ENCODE measurements around the gene EFCAB8.

EFCAB8 gene

DNA sequence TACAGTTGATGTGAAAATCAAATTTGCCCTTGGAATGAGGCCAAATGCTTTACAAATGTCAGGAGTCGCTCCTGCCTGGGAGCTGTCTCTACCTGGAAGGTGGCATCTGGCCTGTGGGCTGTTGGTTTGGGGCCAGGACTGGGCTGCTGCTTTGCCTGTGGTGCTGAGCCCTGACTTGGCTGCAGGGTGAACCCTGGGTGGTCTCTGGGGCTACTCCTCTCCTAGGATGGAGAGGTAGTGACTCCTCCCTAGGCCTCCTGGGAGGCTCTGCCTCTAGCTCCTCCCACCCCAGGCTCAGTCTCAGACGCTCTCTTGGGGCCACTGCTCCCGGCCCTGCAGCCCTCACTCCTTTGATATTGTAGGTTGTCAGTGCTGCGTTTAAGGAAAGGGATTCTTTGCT lies 47.5 kb downstream of the EFCAB8 start:
- no peaks in the 10 kb centered on the region for H3K36me3 ChIP-seq (ENCODE audit: control insufficient read depth, insufficient read depth, low read length)
- H3K4me3 ChIP-seq (ENCODE audit: low read depth, low read length): no peak overlapping the region
- no peaks in the 10 kb centered on the region for H3K9me3 ChIP-seq (ENCODE audit: control insufficient read depth, insufficient read depth, low read length)
- H3K9ac ChIP-seq (ENCODE audit: low read depth, low read length): no peak overlapping the region
- H3K4me1 ChIP-seq (ENCODE audit: control insufficient read depth, insufficient read depth, low read length): no peaks in the 10 kb centered on the region
- no peaks in the 10 kb centered on the region for H3K27me3 ChIP-seq (ENCODE audit: control insufficient read depth, insufficient read depth, low read length)

DNA sequence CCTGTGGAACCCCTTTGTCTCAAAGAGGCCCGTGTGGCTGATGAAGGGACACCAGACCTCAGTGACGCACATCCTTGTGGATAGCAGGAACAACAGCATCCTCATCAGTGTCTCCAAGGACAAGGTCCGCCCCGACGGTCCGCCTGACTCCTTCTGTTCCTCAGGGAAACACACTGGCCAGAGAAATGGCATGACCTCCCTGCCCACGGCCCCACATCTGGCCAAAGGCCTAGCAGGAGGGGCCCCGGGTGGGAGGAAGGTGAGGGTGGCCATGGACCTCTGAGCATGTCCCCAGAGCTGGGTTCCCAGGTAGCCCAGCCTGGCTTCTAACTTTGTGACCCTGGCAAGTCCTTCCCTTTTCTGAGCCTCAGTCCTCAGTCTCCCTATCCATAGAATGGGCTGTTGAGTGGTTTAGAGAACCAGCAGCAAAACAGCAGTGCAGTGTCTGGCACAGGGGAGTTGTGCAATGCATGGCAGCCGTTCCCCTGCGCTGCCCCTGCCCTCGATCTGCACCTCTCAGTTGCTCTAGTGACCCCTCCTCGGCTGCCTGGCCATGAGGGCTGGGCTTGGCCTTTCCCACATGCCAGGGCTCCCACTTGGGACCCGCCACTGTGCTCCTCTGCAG lies 48.3 kb downstream of the EFCAB8 start:
- Histone ChIP-seq H3K27me3 (ENCODE audit: control insufficient read depth, insufficient read depth, low read length) (no peaks in the 10 kb centered on the region), H3K4me1 (ENCODE audit: control insufficient read depth, insufficient read depth, low read length) (no peaks in the 10 kb centered on the region), H3K36me3 (ENCODE audit: control insufficient read depth, insufficient read depth, low read length) (no peaks in the 10 kb centered on the region), H3K4me3 (ENCODE audit: low read depth, low read length) (no peak overlapping the region), H3K9ac (ENCODE audit: low read depth, low read length) (no peak overlapping the region), H3K9me3 (ENCODE audit: control insufficient read depth, insufficient read depth, low read length) (no peaks in the 10 kb centered on the region)

DNA sequence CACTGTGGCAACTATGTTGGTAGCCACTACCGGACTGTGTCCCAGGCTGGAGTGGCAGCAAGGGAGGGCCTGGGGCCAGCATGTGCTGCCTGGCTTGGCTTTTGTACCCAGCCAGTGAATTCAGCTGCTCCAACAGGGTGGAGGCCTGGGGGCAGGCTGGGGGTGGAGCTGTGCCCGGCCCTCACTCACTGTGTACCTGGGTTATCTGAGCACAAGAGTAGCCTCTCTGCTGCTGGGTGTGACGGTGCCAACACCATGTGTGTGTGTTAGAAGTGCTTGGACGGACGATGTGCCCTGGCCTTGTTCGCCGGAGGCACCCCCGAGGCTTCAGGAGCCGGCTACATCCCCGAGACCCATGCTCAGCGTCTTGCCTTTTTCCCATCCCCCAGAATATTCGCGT lies 49.2 kb downstream of the EFCAB8 start:
- Histone ChIP-seq H3K4me3 (ENCODE audit: low read depth, low read length) (no peak overlapping the region), H3K4me1 (ENCODE audit: control insufficient read depth, insufficient read depth, low read length) (no peaks in the 10 kb centered on the region), H3K27me3 (ENCODE audit: control insufficient read depth, insufficient read depth, low read length) (no peaks in the 10 kb centered on the region), H3K36me3 (ENCODE audit: control insufficient read depth, insufficient read depth, low read length) (no peaks in the 10 kb centered on the region), H3K9ac (ENCODE audit: low read depth, low read length) (no peak overlapping the region), H3K9me3 (ENCODE audit: control insufficient read depth, insufficient read depth, low read length) (no peaks in the 10 kb centered on the region)

DNA sequence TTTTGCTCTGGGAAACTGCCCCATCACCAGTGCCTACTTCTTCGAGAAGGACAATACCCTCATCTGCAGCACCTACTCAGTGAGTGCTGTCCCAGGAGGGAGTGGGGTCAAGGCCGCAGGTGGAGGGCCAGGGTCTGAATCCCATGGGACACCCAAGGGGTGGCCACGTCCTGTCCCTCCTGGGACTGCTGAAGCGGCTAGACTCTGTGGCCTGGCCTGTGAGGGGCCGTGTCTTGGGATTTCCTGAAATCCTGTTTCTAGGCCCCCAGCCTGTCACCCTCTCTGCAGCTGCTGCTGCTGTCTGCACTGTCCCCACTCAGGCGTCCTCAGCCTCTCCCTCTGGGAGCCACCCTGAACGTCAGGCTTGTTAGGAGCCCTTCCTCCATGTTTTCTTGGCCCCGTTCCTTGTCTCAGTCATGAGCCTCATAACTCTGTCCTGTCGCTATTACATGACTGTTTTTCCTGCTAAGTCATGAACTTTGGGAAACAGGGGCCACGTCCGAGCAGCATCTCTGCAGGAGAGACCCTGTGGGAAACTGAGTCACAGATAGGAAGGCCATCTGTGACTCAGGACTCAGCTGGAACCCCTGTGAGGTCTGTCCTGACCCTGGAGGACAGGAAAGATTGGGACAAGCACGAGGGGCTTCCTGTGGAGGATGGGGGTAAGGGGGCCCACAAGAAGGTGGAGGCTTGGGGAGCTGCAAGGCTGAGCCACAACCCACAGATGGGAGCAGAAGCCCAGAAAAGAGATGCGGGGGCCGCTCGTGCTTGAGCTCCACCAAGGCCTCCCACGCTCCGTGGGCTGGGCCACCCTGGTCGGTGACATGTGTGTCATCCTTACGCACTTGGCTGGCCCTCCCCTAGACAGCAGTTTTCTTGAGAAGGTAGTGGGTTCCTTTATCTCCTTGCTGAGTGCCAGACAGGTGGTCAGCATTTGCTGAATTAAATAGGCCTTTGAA lies 49.9 kb downstream of the EFCAB8 start:
- Histone ChIP-seq H3K4me3 (ENCODE audit: low read depth, low read length) (no peak overlapping the region), H3K9me3 (ENCODE audit: control insufficient read depth, insufficient read depth, low read length) (no peaks in the 10 kb centered on the region), H3K36me3 (ENCODE audit: control insufficient read depth, insufficient read depth, low read length) (no peaks in the 10 kb centered on the region), H3K27me3 (ENCODE audit: control insufficient read depth, insufficient read depth, low read length) (no peaks in the 10 kb centered on the region), H3K9ac (ENCODE audit: low read depth, low read length) (no peak overlapping the region), H3K4me1 (ENCODE audit: control insufficient read depth, insufficient read depth, low read length) (no peaks in the 10 kb centered on the region)

DNA sequence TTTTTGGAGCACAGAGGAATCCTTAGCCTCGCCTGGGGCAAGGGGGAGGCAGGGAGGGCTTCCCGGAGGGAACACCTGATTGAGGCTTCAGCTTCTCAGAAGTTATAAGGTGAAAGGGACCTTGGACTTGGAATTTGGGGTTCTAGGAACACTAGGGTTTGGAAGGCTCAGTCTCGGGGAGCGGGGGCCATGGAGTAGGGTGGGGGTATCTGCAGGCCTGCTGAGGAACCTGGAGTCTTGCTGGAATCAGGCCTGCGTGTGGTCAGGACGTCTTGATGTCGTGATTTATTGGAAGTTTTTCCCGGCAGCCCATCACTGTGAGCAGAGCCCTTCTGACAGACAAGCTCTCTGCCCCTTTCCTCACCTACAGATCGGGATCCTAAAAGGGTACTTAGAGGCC lies 50.7 kb downstream of the EFCAB8 start:
- H3K27me3 ChIP-seq (ENCODE audit: control insufficient read depth, insufficient read depth, low read length): no peaks in the 10 kb centered on the region
- no peaks in the 10 kb centered on the region for H3K36me3 ChIP-seq (ENCODE audit: control insufficient read depth, insufficient read depth, low read length)
- H3K9me3 ChIP-seq (ENCODE audit: control insufficient read depth, insufficient read depth, low read length): no peaks in the 10 kb centered on the region
- H3K4me3 ChIP-seq (ENCODE audit: low read depth, low read length): no peak overlapping the region
- no peak overlapping the region for H3K9ac ChIP-seq (ENCODE audit: low read depth, low read length)
- no peaks in the 10 kb centered on the region for H3K4me1 ChIP-seq (ENCODE audit: control insufficient read depth, insufficient read depth, low read length)

DNA sequence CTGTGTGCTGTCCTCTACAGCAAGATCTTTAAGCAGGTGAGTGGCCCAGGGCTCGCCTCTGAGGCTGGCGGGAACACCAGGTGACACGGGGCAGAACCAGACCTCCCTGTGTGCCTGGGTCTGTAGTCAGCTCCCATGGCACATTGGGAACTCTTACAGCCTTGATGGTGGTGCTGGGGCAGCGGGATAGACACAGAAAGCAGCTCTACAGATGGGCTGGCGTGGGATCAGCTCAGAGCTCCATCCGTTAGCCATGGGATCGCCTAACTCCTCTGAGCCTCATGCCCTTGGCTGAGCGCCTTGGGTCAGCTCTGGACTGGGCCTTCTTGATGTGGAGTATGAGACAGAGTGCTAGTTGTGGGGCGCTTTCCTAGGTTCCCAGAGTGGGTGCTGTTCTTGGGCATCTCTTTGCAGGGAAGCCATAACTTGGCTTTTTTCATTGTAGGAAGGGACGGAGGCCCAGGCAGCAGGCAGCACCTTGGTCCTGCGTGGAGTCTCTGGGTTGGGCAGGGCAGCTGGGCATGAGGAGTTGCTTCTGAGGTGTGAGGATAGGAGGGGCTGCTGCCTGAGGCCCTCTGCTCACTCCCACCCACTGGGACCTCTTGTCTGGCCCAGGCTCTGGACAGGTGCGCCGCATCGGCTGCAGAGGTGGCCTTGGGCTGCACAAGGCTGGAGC lies 51.3 kb downstream of the EFCAB8 start:
- no peaks in the 10 kb centered on the region for H3K4me1 ChIP-seq (ENCODE audit: control insufficient read depth, insufficient read depth, low read length)
- H3K9me3 ChIP-seq (ENCODE audit: control insufficient read depth, insufficient read depth, low read length): no peaks in the 10 kb centered on the region
- H3K9ac ChIP-seq (ENCODE audit: low read depth, low read length): no peak overlapping the region
- H3K27me3 ChIP-seq (ENCODE audit: control insufficient read depth, insufficient read depth, low read length): no peaks in the 10 kb centered on the region
- no peak overlapping the region for H3K4me3 ChIP-seq (ENCODE audit: low read depth, low read length)
- H3K36me3 ChIP-seq (ENCODE audit: control insufficient read depth, insufficient read depth, low read length): no peaks in the 10 kb centered on the region

DNA sequence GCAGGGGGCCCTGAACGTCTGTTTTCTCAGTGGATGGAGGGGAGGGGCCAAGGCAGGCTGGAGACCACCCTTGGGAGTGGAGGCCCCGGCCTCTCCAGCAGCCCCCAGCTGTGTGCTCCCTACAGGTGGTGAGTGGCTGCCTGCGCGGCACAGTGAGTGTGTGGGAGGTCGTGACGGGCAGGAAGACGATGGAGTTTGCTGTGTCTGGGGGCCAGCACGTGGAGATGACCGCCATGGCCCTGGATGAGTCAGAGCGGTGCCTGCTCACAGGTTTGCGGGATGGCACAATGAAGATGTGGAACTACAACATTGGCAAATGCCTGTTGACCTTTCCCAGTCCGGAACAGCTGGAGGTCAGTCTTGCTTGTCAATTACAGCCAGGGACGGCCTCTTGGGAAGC lies 52.6 kb downstream of the EFCAB8 start:
- Histone ChIP-seq H3K9me3 (ENCODE audit: control insufficient read depth, insufficient read depth, low read length) (no peaks in the 10 kb centered on the region), H3K36me3 (ENCODE audit: control insufficient read depth, insufficient read depth, low read length) (no peaks in the 10 kb centered on the region), H3K4me1 (ENCODE audit: control insufficient read depth, insufficient read depth, low read length) (no peaks in the 10 kb centered on the region), H3K9ac (ENCODE audit: low read depth, low read length) (no peak overlapping the region), H3K27me3 (ENCODE audit: control insufficient read depth, insufficient read depth, low read length) (no peaks in the 10 kb centered on the region), H3K4me3 (ENCODE audit: low read depth, low read length) (no peak overlapping the region)

DNA sequence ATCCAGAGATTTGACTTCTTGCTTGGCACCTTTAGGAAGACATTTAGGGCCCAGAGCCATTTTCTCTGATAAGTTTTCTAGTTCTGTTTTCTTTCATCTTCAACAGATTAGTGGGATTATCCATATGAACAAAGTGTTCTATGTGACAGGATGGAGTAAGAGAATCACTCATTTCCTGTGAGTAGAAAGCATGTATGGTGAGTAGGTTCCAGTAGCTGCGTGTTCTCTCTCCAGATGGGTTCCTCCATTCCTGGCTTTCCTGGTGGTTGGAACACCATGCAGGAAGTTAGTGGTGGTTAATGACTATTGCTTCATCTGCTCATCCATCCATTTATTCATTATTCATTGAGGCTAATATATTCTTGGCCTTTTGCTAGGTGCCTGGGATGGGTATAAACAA lies 54.0 kb downstream of the EFCAB8 start:
- H3K4me3 ChIP-seq (ENCODE audit: low read depth, low read length): no peak overlapping the region
- H3K27me3 ChIP-seq (ENCODE audit: control insufficient read depth, insufficient read depth, low read length): no peaks in the 10 kb centered on the region
- no peak overlapping the region for H3K9ac ChIP-seq (ENCODE audit: low read depth, low read length)
- no peaks in the 10 kb centered on the region for H3K9me3 ChIP-seq (ENCODE audit: control insufficient read depth, insufficient read depth, low read length)
- H3K4me1 ChIP-seq (ENCODE audit: control insufficient read depth, insufficient read depth, low read length): no peaks in the 10 kb centered on the region
- no peaks in the 10 kb centered on the region for H3K36me3 ChIP-seq (ENCODE audit: control insufficient read depth, insufficient read depth, low read length)

DNA sequence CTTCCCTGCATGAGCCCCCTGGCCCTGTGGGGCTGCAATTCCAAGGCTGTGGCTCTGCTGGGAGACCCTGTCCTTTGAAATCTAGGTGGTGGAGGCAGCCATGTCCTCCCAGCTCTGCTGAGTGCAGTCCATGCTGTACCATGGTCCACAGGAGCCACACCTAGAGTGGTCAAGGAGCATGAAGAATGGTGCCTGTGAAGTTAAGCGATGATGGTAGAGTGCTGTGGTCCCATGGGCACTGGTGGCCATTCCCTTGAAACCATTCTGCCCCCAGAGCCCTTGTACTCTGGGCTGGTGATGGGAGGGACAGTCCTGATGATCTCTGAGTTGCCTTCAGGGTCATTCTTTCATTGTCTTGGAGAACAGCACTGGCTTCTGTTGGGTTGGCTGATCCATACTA lies 55.3 kb downstream of the EFCAB8 start:
- Histone ChIP-seq H3K4me3 (ENCODE audit: low read depth, low read length) (no peak overlapping the region), H3K27me3 (ENCODE audit: control insufficient read depth, insufficient read depth, low read length) (no peaks in the 10 kb centered on the region), H3K36me3 (ENCODE audit: control insufficient read depth, insufficient read depth, low read length) (no peaks in the 10 kb centered on the region), H3K9me3 (ENCODE audit: control insufficient read depth, insufficient read depth, low read length) (no peaks in the 10 kb centered on the region), H3K4me1 (ENCODE audit: control insufficient read depth, insufficient read depth, low read length) (no peaks in the 10 kb centered on the region), H3K9ac (ENCODE audit: low read depth, low read length) (no peak overlapping the region)

DNA sequence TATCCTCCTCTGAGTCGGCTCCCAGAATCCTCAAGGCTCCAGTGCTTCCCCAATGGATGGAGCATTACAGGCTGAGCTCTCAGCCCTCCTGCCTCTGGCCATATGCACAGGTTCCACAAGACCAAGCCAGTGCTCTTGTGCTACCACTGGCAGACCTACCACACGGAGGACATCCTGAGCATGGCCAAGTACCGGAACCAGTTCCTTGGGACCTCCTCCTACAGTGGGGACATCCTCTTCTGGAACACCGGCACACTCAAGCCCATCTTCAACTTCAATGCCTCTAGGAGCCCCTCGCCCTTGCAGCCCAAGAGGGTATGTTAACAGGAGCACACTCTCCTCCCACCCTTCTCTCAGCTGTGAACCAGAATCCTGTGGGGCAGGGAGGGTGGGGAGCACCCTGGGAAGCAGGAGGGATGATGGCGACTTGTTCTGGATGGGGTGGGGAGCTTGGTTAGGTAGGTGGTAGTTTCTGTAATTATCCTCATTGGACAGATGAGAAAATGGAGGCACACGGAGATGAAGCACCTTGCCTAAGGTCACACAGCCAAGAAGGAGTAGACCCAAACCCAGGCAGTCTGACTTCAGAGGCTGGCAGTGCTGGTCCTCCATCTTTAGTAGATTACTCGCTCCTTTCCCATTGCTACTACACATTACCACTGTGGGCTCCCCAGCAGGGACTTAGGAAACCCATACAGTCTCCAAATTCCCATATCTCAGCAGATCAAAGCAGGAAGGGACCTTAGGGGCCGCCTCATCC lies 58.6 kb downstream of the EFCAB8 start:
- Histone ChIP-seq H3K36me3 (ENCODE audit: control insufficient read depth, insufficient read depth, low read length) (no peaks in the 10 kb centered on the region), H3K4me1 (ENCODE audit: control insufficient read depth, insufficient read depth, low read length) (no peaks in the 10 kb centered on the region), H3K9me3 (ENCODE audit: control insufficient read depth, insufficient read depth, low read length) (no peaks in the 10 kb centered on the region)

DNA sequence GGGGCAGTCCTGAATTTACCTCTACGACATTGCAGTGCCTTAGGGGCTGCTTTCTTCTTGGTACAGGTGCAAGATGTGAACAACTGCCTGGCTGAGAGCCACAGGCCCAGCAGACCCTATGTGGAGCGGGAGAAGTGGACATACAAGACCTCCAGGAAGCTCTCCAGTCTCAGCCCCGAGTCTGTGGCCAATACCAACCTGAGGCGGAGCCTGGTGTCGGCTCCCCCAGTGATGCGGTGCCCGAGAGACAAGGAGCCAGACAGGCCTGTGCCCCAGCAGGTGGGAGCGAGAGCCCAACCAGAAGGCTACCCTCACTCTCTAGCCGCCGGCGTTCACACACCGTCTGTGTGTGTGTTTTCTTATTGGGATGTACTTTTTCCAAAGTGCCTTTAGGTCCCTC lies 59.6 kb downstream of the EFCAB8 start:
- no peaks in the 10 kb centered on the region for H3K27me3 ChIP-seq (ENCODE audit: control insufficient read depth, insufficient read depth, low read length)
- no peak overlapping the region for H3K4me3 ChIP-seq (ENCODE audit: low read depth, low read length)
- no peaks in the 10 kb centered on the region for H3K9me3 ChIP-seq (ENCODE audit: control insufficient read depth, insufficient read depth, low read length)
- H3K36me3 ChIP-seq (ENCODE audit: control insufficient read depth, insufficient read depth, low read length): no peaks in the 10 kb centered on the region
- H3K9ac ChIP-seq (ENCODE audit: low read depth, low read length): no peak overlapping the region
- no peaks in the 10 kb centered on the region for H3K4me1 ChIP-seq (ENCODE audit: control insufficient read depth, insufficient read depth, low read length)

More for the DNA sequence above, 58.6 kb downstream of the EFCAB8 start:
- no peak overlapping the region for H3K9ac ChIP-seq (ENCODE audit: low read depth, low read length)
- H3K4me3 ChIP-seq (ENCODE audit: low read depth, low read length): no peak overlapping the region
- no peaks in the 10 kb centered on the region for H3K27me3 ChIP-seq (ENCODE audit: control insufficient read depth, insufficient read depth, low read length)

Data from iPS-15b (cell line).